ENCODE data around the gene NRROS. TPM values are rescaled to one million over a fixed set of nuclear protein-coding genes. Genes with fewer than 3 reads are reported as not detected.

NRROS gene
- total and polyA plus RNA-seq, 12 donors, result 1.1 to 9.9 (median 7.0) TPM

DNA sequence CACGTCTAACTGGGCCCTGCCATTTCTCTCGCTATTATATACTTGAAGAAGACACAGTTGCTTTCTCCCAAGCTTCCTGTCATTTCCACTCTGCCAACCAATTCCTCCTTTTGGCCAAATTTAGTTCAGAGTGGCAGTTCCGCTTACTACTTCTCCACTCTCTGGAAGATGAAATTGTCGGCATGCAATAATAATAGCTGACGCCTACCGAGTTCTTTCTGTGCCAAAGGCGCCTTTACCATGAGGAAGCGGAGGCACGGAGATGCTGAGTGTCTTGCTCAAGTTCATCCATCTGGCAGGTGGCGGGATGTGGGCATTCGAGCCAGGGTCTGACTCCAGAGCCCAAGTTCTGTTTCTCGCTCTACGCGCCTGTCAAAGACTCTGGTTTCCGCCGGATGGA, 14.6 kb upstream of the NRROS start:
- peak overlapping the region; percentile 4 to 83 (median 51) for H3K27ac ChIP-seq
- TF ChIP-seq, protein P1, sequence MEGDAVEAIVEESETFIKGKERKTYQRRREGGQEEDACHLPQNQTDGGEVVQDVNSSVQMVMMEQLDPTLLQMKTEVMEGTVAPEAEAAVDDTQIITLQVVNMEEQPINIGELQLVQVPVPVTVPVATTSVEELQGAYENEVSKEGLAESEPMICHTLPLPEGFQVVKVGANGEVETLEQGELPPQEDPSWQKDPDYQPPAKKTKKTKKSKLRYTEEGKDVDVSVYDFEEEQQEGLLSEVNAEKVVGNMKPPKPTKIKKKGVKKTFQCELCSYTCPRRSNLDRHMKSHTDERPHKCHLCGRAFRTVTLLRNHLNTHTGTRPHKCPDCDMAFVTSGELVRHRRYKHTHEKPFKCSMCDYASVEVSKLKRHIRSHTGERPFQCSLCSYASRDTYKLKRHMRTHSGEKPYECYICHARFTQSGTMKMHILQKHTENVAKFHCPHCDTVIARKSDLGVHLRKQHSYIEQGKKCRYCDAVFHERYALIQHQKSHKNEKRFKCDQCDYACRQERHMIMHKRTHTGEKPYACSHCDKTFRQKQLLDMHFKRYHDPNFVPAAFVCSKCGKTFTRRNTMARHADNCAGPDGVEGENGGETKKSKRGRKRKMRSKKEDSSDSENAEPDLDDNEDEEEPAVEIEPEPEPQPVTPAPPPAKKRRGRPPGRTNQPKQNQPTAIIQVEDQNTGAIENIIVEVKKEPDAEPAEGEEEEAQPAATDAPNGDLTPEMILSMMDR (IDR thresholded peaks at IDR 0.05), result no peak
- no peak for TF ChIP-seq POLR2A (IDR thresholded peaks at IDR 0.05)
- H3K27me3 ChIP-seq, result no peaks in the 10 kb centered on the region
- intact Hi-C loops (cut with DNase I), result no loop called here
- peak in 6 of 7 donors; percentile 43 to 78 (median 59) for DNase-seq
- no peaks in the 10 kb centered on the region for H3K36me3 ChIP-seq (replicated peaks in 1 of 2)
- peaks cover 0 to 4% of the 10 kb centered on the region in 2 donors for H3K4me1 ChIP-seq (replicated peaks in 1 of 2)
- WGBS, 4 donors, result 73 to 85% (median 76%) methylated on average over 13 to 16 of the region's 16 CpGs
- H3K9me3 ChIP-seq (replicated peaks in 1 of 3), result no peaks in the 10 kb centered on the region
- no peak overlapping the region for H3K4me3 ChIP-seq

DNA sequence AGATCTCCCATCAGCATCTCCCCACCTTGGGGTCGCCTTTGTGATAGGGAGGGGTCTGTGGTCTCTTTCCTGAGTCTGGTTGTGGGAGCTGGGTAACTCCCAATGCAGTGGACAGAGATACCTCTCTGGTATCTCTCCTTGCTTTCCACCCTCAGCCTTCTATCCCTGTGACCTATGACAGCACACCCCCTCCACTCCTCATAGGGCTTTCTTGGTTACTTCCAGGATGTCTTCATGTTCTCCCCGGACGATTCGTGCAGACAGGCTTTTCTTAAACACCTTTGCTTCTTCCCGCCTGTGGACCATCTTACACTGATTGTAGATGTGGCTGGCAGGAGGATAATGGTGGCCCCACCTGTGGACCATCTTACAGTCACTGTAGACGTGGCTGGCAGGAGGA, 14.2 kb upstream of the NRROS start:
- no peak for DNase-seq
- H3K4me1 ChIP-seq (replicated peaks in 1 of 2), result peaks cover 0 to under 1% of the 10 kb centered on the region in 2 donors
- no peaks in the 10 kb centered on the region for H3K9me3 ChIP-seq (replicated peaks in 1 of 3)
- H3K4me3 ChIP-seq, result no peak overlapping the region
- TF ChIP-seq, protein P1 (IDR thresholded peaks at IDR 0.05), result no peak
- TF ChIP-seq POLR2A (IDR thresholded peaks at IDR 0.05), result no peak
- peak overlapping the region in 2 of 5 donors; percentile 21 to 55 for H3K27ac ChIP-seq
- intact Hi-C loops (cut with DNase I), result no loop called here
- no peaks in the 10 kb centered on the region for H3K27me3 ChIP-seq
- whole genome bisulfite sequencing, 4 donors, result 60 to 74% (median 69%) methylated on average over 5 to 6 of the region's 6 CpGs
- H3K36me3 ChIP-seq (replicated peaks in 1 of 2), result no peaks in the 10 kb centered on the region

DNA sequence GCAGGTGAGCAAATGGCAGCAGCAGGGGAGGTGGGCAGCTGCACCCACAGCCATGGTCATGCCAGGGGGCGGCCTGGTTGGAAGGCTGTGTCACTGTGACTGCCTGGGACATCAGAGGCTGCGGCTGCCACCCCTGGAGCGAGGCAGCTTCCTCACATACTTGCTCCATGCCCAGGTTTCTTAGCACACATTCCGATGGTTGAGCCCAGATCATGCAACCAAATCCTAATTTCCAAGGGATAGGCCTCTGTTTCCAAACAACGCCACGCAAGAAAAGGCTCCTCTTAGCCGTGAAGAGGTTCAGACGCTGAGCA, 11.6 kb upstream of the NRROS start:
- Histone ChIP-seq H3K27me3 (no peaks in the 10 kb centered on the region), H3K36me3 (replicated peaks in 1 of 2) (no peaks in the 10 kb centered on the region), H3K4me1 (replicated peaks in 1 of 2) (peaks cover 6 to 13% of the 10 kb centered on the region in 2 donors), H3K27ac (no peak overlapping the region), H3K4me3 (no peak overlapping the region), H3K9me3 (replicated peaks in 1 of 3) (no peaks in the 10 kb centered on the region)
- TF ChIP-seq, protein P1 (IDR thresholded peaks at IDR 0.05), result no peak
- no peak for TF ChIP-seq POLR2A (IDR thresholded peaks at IDR 0.05)
- intact Hi-C loops (cut with DNase I), result no loop called here
- no peak for DNase-seq
- WGBS, 4 donors, result 82 to 91% (median 89%) methylated on average over 7 to 8 of the region's 8 CpGs

DNA sequence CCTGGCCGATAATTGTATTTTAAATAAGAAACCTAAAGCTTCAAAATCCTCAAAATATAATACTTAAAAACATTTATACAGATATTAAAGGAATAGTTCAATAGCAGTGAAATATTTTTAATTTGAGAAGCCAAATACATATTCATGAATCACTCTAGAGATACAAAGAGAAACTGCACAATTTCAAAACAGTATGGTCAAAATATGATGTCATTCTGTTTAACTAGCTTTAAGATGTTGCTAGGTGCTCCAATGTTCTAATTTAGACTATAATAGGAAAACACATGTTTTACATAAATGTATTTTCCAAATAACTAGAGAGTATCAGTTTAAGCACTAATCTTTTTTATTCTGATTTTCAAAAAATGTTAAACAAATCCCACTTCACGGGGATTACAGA, 10.3 kb upstream of the NRROS start:
- intact Hi-C loops (cut with DNase I), result no loop called here
- H3K27me3 ChIP-seq, result no peaks in the 10 kb centered on the region
- no peaks in the 10 kb centered on the region for H3K36me3 ChIP-seq (replicated peaks in 1 of 2)
- H3K9me3 ChIP-seq (replicated peaks in 1 of 3), result no peaks in the 10 kb centered on the region
- TF ChIP-seq POLR2A (IDR thresholded peaks at IDR 0.05), result no peak
- TF ChIP-seq, protein P1 (IDR thresholded peaks at IDR 0.05), result no peak
- 80 to 89% (median 85%) methylated on average over 2 of the region's 2 CpGs for WGBS, 4 donors
- H3K4me1 ChIP-seq (replicated peaks in 1 of 2), result peaks cover 9 to 20% of the 10 kb centered on the region in 2 donors
- DNase-seq, result no peak
- no peak overlapping the region for H3K27ac ChIP-seq
- H3K4me3 ChIP-seq, result no peak overlapping the region

Measured in adrenal gland (tissue), 12 donors.